PC-3 (cell line): ENCODE results near the gene WNK2.

ENCODE experiments used
- EZH2 ChIP-seq: fragments of 300-600 bp; sonication (generic); IDR thresholded peaks from one replicate; pipeline ENCODE4 v1.6.1; 2017; ENCODE audit warnings: antibody characterized with exemption, mild to moderate bottlenecking, low read length; ENCODE audit not compliant: unreplicated experiment
- EZH2phosphoT487 ChIP-seq: fragments of 300-600 bp; sonication (generic); IDR thresholded peaks from 2 replicates; pipeline ENCODE4 v1.6.1; 2018; ENCODE audit warnings: mild to moderate bottlenecking, antibody characterized with exemption, low read length, borderline replicate concordance
- TF ChIP-seq, protein P1 (sequence below): fragments of 300-600 bp; sonication (generic); conservative IDR thresholded peaks from 2 replicates; pipeline ENCODE4 v1.5.1; 2017; ENCODE audit warnings: antibody characterized with exemption, low read depth, mild to moderate bottlenecking, low read length

DNA sequence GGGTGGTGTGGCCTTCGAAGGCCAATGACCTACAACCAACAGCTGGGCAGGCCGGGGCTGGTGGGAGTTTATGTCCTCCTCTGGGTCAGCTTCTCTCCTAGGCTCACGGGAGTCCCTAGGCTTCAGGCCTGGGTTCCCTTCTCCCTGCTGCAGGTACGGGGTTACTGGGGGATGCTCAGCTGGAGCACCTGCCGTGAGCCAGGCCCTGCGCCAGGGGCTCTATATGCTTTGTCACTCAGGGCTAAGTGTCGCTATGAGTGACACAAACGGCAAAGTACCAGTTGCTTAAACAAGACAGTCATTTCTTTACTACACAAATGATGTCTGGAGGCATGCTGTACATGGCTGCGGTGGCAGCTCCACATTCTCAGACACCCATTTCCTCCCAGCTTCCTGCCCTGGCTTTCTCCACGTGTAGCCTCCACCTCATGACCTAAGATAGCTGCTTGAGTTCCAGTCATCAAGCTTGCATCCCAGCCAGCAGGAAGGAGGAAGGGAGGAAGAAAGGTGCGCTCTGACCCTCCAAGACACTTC, 27.4 kb upstream of the WNK2 start:
- TF ChIP-seq, protein P1, sequence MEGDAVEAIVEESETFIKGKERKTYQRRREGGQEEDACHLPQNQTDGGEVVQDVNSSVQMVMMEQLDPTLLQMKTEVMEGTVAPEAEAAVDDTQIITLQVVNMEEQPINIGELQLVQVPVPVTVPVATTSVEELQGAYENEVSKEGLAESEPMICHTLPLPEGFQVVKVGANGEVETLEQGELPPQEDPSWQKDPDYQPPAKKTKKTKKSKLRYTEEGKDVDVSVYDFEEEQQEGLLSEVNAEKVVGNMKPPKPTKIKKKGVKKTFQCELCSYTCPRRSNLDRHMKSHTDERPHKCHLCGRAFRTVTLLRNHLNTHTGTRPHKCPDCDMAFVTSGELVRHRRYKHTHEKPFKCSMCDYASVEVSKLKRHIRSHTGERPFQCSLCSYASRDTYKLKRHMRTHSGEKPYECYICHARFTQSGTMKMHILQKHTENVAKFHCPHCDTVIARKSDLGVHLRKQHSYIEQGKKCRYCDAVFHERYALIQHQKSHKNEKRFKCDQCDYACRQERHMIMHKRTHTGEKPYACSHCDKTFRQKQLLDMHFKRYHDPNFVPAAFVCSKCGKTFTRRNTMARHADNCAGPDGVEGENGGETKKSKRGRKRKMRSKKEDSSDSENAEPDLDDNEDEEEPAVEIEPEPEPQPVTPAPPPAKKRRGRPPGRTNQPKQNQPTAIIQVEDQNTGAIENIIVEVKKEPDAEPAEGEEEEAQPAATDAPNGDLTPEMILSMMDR = no peak
- TF ChIP-seq EZH2 (no peak), EZH2phosphoT487 (no peak)
